Measurements from ENCODE around the gene RALGDS.

The RALGDS gene

DNA sequence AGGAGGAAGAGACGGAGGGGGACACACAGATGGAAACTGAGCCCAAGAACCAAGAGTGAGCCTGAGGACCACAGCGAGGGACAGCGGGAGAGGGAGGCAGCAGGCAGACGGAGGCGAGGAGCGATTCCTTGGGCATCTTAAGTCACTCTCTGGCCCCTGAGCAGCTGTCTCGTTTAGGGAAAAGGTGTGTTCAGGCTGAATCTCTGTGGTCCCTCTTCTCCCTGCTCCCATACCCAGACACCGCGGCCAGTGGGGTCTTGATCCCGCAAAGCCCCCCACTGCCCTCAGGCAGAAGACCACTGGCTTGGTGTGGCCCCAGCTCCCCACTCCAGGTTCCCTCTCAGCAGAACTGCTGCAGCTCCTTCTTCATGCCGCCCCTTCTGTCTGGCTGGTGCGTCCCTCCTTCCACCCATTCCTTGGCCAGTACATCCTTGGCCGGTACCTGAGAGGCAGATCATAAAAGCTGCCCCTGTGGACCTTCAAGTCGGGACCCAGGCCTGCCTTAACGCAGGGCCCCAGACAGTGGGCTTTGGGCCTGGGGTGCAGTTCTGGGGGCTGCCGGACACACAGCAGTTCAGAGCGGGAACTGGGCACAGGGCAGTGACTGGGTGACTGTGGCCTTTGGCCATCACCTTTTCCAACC is 5.8 kb upstream of the RALGDS start:
- CTCF ChIA-PET: interaction anchor here (0.7 to 14.0 kb wide), 2 partner anchors 19 to 25 kb away, joined by 3 to 257 read pairs; no protein-coding TSS in a partner anchor
- POLR2A ChIA-PET: interaction anchor here (1.0 kb wide), 1 partner anchor 10 kb away, joined by 3 read pairs; no protein-coding TSS in a partner anchor
- TF ChIP-seq, protein P1, sequence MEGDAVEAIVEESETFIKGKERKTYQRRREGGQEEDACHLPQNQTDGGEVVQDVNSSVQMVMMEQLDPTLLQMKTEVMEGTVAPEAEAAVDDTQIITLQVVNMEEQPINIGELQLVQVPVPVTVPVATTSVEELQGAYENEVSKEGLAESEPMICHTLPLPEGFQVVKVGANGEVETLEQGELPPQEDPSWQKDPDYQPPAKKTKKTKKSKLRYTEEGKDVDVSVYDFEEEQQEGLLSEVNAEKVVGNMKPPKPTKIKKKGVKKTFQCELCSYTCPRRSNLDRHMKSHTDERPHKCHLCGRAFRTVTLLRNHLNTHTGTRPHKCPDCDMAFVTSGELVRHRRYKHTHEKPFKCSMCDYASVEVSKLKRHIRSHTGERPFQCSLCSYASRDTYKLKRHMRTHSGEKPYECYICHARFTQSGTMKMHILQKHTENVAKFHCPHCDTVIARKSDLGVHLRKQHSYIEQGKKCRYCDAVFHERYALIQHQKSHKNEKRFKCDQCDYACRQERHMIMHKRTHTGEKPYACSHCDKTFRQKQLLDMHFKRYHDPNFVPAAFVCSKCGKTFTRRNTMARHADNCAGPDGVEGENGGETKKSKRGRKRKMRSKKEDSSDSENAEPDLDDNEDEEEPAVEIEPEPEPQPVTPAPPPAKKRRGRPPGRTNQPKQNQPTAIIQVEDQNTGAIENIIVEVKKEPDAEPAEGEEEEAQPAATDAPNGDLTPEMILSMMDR (IDR thresholded peaks at IDR 0.05; ENCODE audit: control extremely low read depth, extremely low read depth, low read depth, missing control alignments): no peak
- no peak for DNase-seq (ENCODE audit: extremely low spot score)

DNA sequence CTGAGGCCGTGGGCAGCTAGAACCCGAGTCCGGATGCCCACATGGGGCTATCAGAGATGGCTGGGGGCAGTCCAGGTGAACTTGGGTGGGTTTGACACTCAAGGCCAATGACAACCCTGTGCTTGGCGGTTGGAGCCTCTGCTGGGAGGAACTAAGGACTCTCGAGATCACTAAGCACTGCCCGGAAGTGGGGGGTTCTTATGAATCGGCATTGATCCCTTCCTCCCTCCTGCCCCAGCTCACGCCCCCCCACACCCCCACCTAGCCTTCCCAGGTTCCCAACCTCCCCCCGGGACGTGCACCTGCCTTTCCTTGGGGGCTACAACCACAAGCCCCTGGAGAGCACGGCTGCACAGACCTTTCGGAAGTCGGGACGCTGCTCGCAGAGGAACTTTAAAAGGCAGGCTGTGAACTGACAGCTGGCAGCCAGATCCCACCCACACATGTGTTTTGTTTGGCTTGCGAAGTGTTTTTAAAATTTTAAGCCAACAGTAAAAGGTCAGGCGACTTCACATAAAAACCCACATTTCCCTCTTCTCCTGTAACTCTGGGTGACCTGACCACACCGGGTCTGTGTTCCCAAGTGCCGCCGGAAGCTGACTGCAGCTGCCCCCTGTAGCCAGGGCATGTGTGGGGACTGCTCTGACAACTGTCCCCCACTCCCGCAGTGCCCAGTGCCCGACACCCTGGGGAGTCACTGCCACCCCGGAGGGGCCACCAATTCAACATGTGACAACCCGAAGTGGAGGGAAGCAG is 5.1 kb upstream of the RALGDS start:
- POLR2A ChIA-PET: interaction anchor here (1.0 kb wide), 1 partner anchor 9 kb away, joined by 3 read pairs; no protein-coding TSS in a partner anchor
- CTCF ChIA-PET: interaction anchor here (0.7 to 14.0 kb wide), 3 partner anchors 12 to 24 kb away, joined by 3 to 257 read pairs (median 4); no protein-coding TSS in a partner anchor
- TF ChIP-seq, protein P1 (IDR thresholded peaks at IDR 0.05; ENCODE audit: control extremely low read depth, extremely low read depth, low read depth, missing control alignments): no peak
- peak; percentile 77 for DNase-seq (ENCODE audit: extremely low spot score)

DNA sequence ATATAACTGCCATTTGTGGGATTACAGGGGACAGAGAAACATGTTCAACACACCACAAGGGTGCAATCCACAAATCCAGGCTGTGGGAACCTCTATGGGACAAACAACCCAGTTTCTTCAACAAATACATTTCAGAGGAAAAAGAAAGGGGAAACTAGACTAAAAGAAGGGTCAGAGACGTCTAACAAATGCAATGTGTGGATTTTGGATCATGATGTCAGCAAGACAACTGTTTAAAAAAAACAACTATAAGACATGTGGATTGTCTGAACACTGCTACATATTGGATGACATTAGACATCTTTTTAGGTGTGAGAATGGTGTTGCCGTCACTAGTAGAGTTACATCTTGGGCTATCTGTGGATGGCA is 3.9 kb upstream of the RALGDS start:
- no peak for DNase-seq (ENCODE audit: extremely low spot score)
- ChIA-PET POLR2A (no interaction called here), CTCF (interaction anchor here (0.9 to 14.0 kb wide), 2 partner anchors 11 to 21 kb away, joined by 4 to 257 read pairs; no protein-coding TSS in a partner anchor)
- TF ChIP-seq, protein P1 (IDR thresholded peaks at IDR 0.05; ENCODE audit: control extremely low read depth, extremely low read depth, low read depth, missing control alignments): no peak

DNA sequence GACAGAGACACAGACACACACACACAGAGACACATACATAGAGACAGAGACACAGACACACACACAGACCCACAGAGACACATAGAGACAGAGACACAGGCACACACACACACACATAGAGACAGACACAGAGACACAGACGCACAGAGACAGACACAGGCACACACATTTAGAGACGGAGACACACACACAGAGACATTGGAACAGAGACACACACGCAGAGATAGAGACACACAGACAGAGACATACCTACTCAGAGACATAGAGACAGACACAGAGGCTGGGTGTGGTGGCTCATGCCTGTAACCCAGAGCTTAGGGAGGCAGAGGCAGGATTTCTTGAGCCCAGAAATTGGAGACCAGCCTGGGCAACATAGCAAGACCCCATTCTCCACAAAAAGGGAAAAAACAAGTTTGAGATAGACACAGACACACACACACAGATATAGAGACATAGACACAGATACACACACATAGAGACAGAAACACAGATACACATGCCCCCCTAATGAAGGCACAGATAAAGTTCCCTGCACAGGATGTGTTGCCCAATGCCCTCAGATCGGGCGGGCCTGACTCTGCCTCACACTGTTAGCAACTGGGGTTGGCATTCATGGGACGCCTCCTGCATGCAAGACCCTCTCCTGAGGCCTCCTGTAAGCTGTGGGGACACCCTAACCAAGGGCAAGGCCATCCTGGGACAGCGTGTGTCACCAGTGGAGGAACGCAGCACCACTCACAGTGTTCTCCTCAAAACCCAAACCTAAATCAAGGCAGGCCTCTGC is 3.3 kb upstream of the RALGDS start:
- CTCF ChIA-PET: interaction anchor here (14.0 kb wide), 1 partner anchor 22 kb away, joined by 257 read pairs; no protein-coding TSS in a partner anchor
- POLR2A ChIA-PET: no interaction called here
- TF ChIP-seq, protein P1 (IDR thresholded peaks at IDR 0.05; ENCODE audit: control extremely low read depth, extremely low read depth, low read depth, missing control alignments): no peak

DNA sequence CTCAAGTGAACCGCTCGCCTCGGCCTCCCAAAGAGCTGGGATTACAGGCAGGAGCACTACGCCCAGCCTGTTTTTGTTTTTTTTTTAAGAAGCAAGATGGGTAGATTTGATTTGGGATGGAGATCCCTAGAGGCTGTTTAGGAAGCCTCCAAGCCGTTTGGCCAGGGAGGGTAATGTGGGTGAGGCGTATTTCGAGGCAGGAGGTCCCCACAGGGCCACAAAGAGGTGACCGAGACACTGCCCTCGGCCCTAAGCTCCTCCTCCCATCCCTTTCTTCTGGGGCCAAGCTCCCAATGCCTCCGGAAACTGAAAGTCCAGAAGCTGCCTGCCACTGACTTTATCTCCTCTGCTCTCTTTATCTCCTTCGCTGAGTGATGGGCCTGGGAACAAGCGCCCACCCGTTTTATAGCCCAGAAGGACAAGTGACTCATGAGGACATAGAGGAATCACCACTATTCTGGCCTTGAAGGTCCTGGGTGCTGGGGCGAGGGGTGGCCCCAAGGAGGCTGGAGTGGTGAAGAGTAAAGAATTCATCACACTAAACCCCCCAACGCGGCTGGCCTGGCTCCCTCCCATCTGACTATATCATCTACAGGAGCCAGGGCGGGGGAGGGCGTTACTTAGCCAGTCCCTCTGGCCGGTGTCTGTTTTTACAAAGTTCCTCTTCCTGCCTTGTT is 2.0 kb upstream of the RALGDS start:
- TF ChIP-seq, protein P1 (IDR thresholded peaks at IDR 0.05; ENCODE audit: control extremely low read depth, extremely low read depth, low read depth, missing control alignments): no peak
- ChIA-PET POLR2A (interaction anchor here (0.8 kb wide), 1 partner anchor 24 kb away, joined by 3 read pairs; no protein-coding TSS in a partner anchor), CTCF (interaction anchor here (1.0 to 1.5 kb wide), 6 partner anchors 12 to 24 kb away, joined by 3 to 10 read pairs (median 4); no protein-coding TSS in a partner anchor)
- DNase-seq (ENCODE audit: extremely low spot score): no peak

More for the DNA sequence above, 3.3 kb upstream of the RALGDS start:
- DNase-seq (ENCODE audit: extremely low spot score): no peak
